ENCODE results near the gene SLC13A4.

DNA sequence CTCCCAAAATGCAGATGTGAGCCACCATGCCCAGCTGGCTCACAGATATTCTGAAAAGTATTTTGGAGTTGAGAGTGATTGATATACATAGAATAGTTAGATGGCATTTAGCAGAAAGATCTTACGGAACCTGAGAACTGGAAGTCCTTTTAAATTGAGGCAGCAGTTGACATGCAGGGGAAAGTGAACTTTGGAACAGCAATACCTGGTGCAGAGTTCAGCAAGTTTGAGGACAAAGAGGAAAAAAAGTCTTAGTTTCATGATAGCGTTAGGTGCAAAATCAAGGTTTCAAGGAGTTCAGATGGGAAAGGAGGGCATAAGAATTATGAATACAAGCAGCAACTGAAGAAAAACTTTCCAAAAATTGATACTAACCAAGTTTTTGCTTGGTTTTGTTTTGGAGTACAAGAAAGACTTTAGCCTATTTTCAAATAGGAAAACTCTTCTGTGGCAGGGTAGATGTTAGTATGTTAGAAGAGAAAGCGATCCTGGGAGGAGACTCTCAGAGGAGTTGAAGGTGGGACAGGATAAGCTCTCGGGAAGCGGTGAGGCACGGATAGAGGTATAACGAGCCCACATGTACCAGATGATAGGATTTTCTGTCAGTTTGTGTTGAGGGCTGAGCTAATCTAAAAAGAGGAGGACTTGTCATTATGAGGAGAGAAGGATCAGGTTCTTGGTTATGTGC lies 93.7 kb downstream of the SLC13A4 start:
- TF ChIP-seq POLR2A (IDR thresholded peaks at IDR 0.05) = no peak
- TF ChIP-seq CTCF (IDR thresholded peaks at IDR 0.05) = no peak
- TF ChIP-seq POLR2AphosphoS5 (IDR thresholded peaks at IDR 0.05; ENCODE audit: insufficient read depth in 1 of 2, low read depth in 1 of 2) = no peak
